GM12878 (cell line): ENCODE results near the gene CMTM4. TPM values are rescaled to one million over a fixed set of nuclear protein-coding genes. Genes with fewer than 3 reads are reported as not detected.

Experiments used
- ATAC-seq: fragments of 200-7000 bp; cut with Tn5 transposase; 3 replicates; pipeline ENCODE4 v1.9.1; 2020; ENCODE audit warnings: mild to moderate bottlenecking, moderate library complexity
- BruUV-seq: library from RNA; stranded (reverse); fragments of 400-500 nt; replicated peaks from 2 replicates; lab custom pipeline; 2021; lab: Mats Ljungman, UMichigan
- CTCF ChIA-PET: fragments of 300-600 bp; sonication (Branson Sonifier 250); formaldehyde crosslinking; extraction: SDS; loops from one replicate; lab custom pipeline; 2021; ENCODE audit warnings: inconsistent platforms; lab: Yijun Ruan, JAX
- POLR2A ChIA-PET: fragments of 350-600 bp; formaldehyde crosslinking; extraction: SDS; loops from one replicate; lab custom pipeline; 2021; ENCODE audit warnings: inconsistent platforms; lab: Charles Lee
- RAD21 ChIA-PET: fragments of 300-600 bp; sonication (Branson Sonifier 250); formaldehyde crosslinking; loops from one replicate; lab custom pipeline; 2023; ENCODE audit warnings: antibody characterized with exemption; ENCODE audit not compliant: unreplicated experiment; lab: Charles Lee
- SMC1A ChIA-PET: fragments of 300-600 bp; sonication (Branson Sonifier 250); formaldehyde crosslinking; loops from one replicate; lab custom pipeline; 2023; ENCODE audit not compliant: unreplicated experiment, uncharacterized antibody; lab: Charles Lee
- DNase-seq: peaks from one replicate; pipeline ENCODE4 v3.0.0-alpha.2; 2011; ENCODE audit warnings: low read depth, low spot score
- FAIRE-seq: peaks from 3 replicates; lab custom pipeline; 2011; peaks lifted over from hg19 to GRCh38; lab: Jason Lieb, UNC
- H2AFZ ChIP-seq: 2 replicates; pipeline ENCODE4 v1.6.0; 2011; ENCODE audit warnings: low read depth, low read length, control low read depth; ENCODE audit not compliant: control insufficient read depth
- H3K27ac ChIP-seq: 2 replicates; pipeline ENCODE4 v1.5.1; 2011; ENCODE audit warnings: control low read depth; ENCODE audit not compliant: control insufficient read depth, insufficient read depth
- H3K27me3 ChIP-seq, 2 experiments: replicated peaks in 1 of 2; 2 replicates each; pipeline versions ENCODE4 v1.6.0 to v1.6.1; 2011; ENCODE audit warnings: low read length in 1 of 2; ENCODE audit not compliant: control insufficient read depth in 2 of 2, insufficient read depth in 2 of 2
- H3K36me3 ChIP-seq, 2 experiments: 2 replicates each; pipeline ENCODE4 v1.5.1; 2011; ENCODE audit warnings: low read length in 1 of 2; ENCODE audit not compliant: control insufficient read depth in 2 of 2, insufficient read depth in 2 of 2
- H3K4me1 ChIP-seq: 2 replicates; pipeline ENCODE4 v1.6.1; 2011; ENCODE audit warnings: mild to moderate bottlenecking, low read length, moderate library complexity, mixed read lengths; ENCODE audit not compliant: control insufficient read depth, insufficient read depth
- H3K4me2 ChIP-seq: 2 replicates; pipeline ENCODE4 v1.6.0; 2011; ENCODE audit warnings: control low read depth; ENCODE audit not compliant: control insufficient read depth, insufficient read depth
- H3K4me3 ChIP-seq: fragments of 200-600 bp; sonication (generic); 2 replicates; pipeline ENCODE4 v1.5.1; 2016
- H3K79me2 ChIP-seq: 2 replicates; pipeline ENCODE4 v1.6.0; 2011; ENCODE audit warnings: low read length; ENCODE audit not compliant: control insufficient read depth, insufficient read depth
- H3K9ac ChIP-seq: 2 replicates; pipeline ENCODE4 v1.8.0; 2011; ENCODE audit warnings: low read length, control low read depth, mixed read lengths; ENCODE audit not compliant: control insufficient read depth, insufficient read depth
- H3K9me3 ChIP-seq: replicated peaks from 3 replicates; pipeline ENCODE4 v1.5.1; 2011; ENCODE audit warnings: mild to moderate bottlenecking, low read length; ENCODE audit not compliant: control insufficient read depth, insufficient read depth
- H4K20me1 ChIP-seq: 2 replicates; pipeline ENCODE4 v1.6.0; 2011; ENCODE audit not compliant: control insufficient read depth, insufficient read depth
- ATF2 ChIP-seq: IDR thresholded peaks from 2 replicates; pipeline ENCODE4 v1.6.1; 2012; ENCODE audit warnings: low read length, inconsistent platforms
- CEBPB ChIP-seq, 2 experiments: fragments of 150-350 bp in 1 of 2; IDR thresholded peaks; 2 replicates each; pipeline ENCODE4 v1.6.1; 2012 to 2014; ENCODE audit warnings: low read depth in 2 of 2, low read length in 2 of 2, borderline replicate concordance in 1 of 2, inconsistent platforms in 1 of 2
- KLF5 ChIP-seq: fragments of 450-650 bp; IDR thresholded peaks from 2 replicates; pipeline ENCODE4 v1.6.1; 2014; ENCODE audit warnings: mild to moderate bottlenecking; ENCODE audit not compliant: partially characterized antibody
- LARP7 ChIP-seq: fragments of 450-650 bp; IDR thresholded peaks from 2 replicates; pipeline ENCODE4 v1.6.1; 2017; ENCODE audit warnings: mild to moderate bottlenecking
- MYB ChIP-seq: fragments of 150-350 bp; IDR thresholded peaks from 2 replicates; pipeline ENCODE4 v1.6.1; 2014; ENCODE audit warnings: mild to moderate bottlenecking, low read depth, low read length, borderline replicate concordance
- NBN ChIP-seq: fragments of 450-650 bp; IDR thresholded peaks from 2 replicates; pipeline ENCODE4 v1.6.1; 2016
- NFXL1 ChIP-seq: fragments of 450-650 bp; IDR thresholded peaks from 2 replicates; pipeline ENCODE4 v1.6.1; 2017; ENCODE audit warnings: antibody characterized with exemption, mild to moderate bottlenecking, borderline replicate concordance
- NR2F1 ChIP-seq: fragments of 450-650 bp; conservative IDR thresholded peaks from 2 replicates; pipeline ENCODE4 v1.6.1; 2017; ENCODE audit warnings: mild to moderate bottlenecking
- NRF1 ChIP-seq: conservative IDR thresholded peaks from 2 replicates; pipeline ENCODE4 v1.6.1; 2011; ENCODE audit warnings: mild to moderate bottlenecking, low read depth, low read length, improper control_type of control experiment
- SMAD1 ChIP-seq: fragments of 450-650 bp; IDR thresholded peaks from 2 replicates; pipeline ENCODE4 v1.6.1; 2018; ENCODE audit warnings: mild to moderate bottlenecking, low read depth; ENCODE audit not compliant: partially characterized antibody
- SMC3 ChIP-seq: IDR thresholded peaks from 2 replicates; pipeline ENCODE4 v1.6.1; 2011; ENCODE audit warnings: low read length, improper control_type of control experiment, borderline replicate concordance
- SPI1 ChIP-seq: IDR thresholded peaks from 2 replicates; pipeline ENCODE4 v1.6.1; 2011; ENCODE audit warnings: low read depth, mild to moderate bottlenecking, low read length, moderate library complexity, borderline replicate concordance; ENCODE audit not compliant: insufficient read depth
- TCF7 ChIP-seq: IDR thresholded peaks from 2 replicates; pipeline ENCODE4 v1.6.1; 2014; ENCODE audit warnings: antibody characterized with exemption, borderline replicate concordance
- ZNF622 ChIP-seq: fragments of 450-650 bp; IDR thresholded peaks from 2 replicates; pipeline ENCODE4 v1.6.1; 2017; ENCODE audit warnings: mild to moderate bottlenecking, inconsistent platforms
- in situ Hi-C: fragments of 300-500 bp; cut with MboI; formaldehyde crosslinking; loops from 9 replicates; pipeline ENCODE4 v1.14.3; 2018; ENCODE audit warnings: mixed read lengths
- intact Hi-C: fragments of 100-400 bp; cut with micrococcal nuclease; formaldehyde crosslinking; loops from one replicate; pipeline ENCODE4 v1.14.2; 2022; ENCODE audit not compliant: unreplicated experiment
- polyA plus RNA-seq, 11 experiments: library from polyadenylated mRNA; depleted of rRNA in 4 of 11; unstranded in 6 of 11; stranded (reverse) in 5 of 11; fragments of >200 nt; fragmentation: Nextera tagmentation in 4 of 11; fragmentation: Illumina TruSeq in 1 of 11; extraction: Ambion mirVana in 4 of 11; extraction: Trizol in 1 of 11; gene quantifications; 1 replicate in 1 of 11; 2 replicates in 10 of 11; pipeline versions ENCODE4 v1.2.1 to v1.2.3, GENCODE V29; 2011 to 2016; ENCODE audit warnings: inconsistent platforms in 2 of 11, missing spikeins in 2 of 11, low read depth in 1 of 11
- total RNA-seq, 4 experiments: library from RNA; depleted of rRNA in 3 of 4; stranded (reverse); fragments of >200 nt in 3 of 4; fragmentation: Illumina TruSeq in 1 of 4; extraction: Trizol in 1 of 4; gene quantifications; 2 replicates each; pipeline versions ENCODE4 v1.2.1 to v1.2.3, GENCODE V29; 2013 to 2021
- TF ChIP-seq, protein P1 (sequence below): IDR thresholded peaks from 2 replicates; pipeline ENCODE4 v1.6.1; 2011; ENCODE audit warnings: low read depth, low read length, improper control_type of control experiment, borderline replicate concordance
- TF ChIP-seq, protein P2 (sequence below): IDR thresholded peaks from 2 replicates; pipeline ENCODE4 v1.6.1; 2012; ENCODE audit warnings: mild to moderate bottlenecking, low read depth, low read length
- TF ChIP-seq, protein P3 (sequence below): fragments of 450-650 bp; IDR thresholded peaks from 2 replicates; pipeline ENCODE4 v1.6.1; 2016; ENCODE audit warnings: mild to moderate bottlenecking, moderate library complexity, borderline replicate concordance

Gene CMTM4
- total and polyA plus RNA-seq, 10 of the 15 experiments (the other 5 are each of a cell fraction or from before 2014, with no cell fraction given) = 0.02 to 0.43 (median 0.15) TPM; not detected in 2

DNA sequence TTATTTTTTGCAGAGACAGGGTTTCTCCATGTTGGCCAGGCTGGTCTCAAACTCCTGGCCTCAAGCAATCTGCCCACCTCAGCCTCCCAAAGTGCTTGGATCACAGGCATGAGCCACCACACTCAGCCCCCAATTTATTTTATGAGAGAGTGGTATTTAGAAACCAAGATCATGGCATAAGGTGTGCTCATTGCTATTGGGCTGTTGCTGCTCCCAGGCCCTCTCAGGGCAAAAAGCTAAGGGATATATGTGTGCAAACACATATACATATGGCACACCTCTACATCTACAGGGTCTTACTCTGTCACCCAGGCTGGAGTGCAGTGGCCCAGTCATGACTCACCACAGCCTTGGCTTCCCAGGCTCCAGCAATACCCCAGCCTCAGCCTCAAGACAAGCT is 15.0 kb upstream of the CMTM4 start:
- Histone ChIP-seq H2AFZ (no peak overlapping the region), H3K27me3 (no peaks in the 10 kb centered on the region), H4K20me1 (no peaks in the 10 kb centered on the region), H3K27ac (no peak overlapping the region), H3K36me3 (no peaks in the 10 kb centered on the region), H3K4me3 (no peak overlapping the region), H3K4me1 (no peaks in the 10 kb centered on the region), H3K79me2 (no peaks in the 10 kb centered on the region), H3K9ac (no peak overlapping the region), H3K9me3 (no peaks in the 10 kb centered on the region; the same call in 2 of the 3 replicates), H3K4me2 (no peak overlapping the region)
- ChIA-PET POLR2A (no interaction called here), RAD21 (no interaction called here), SMC1A (no interaction called here), CTCF (no interaction called here)
- ATAC-seq = no peak
- in situ Hi-C loops (no loop called here), intact Hi-C loops (no loop called here)
- FAIRE-seq = no peak
- no peak for DNase-seq
- BruUV-seq = no TSS peak
- TF ChIP-seq SMC3 (no peak), NR2F1 (no peak), ATF2 (no peak), CEBPB (IDR thresholded peaks at IDR 0.05; ENCODE audit: borderline replicate concordance in 1 of 2, low read depth in 2 of 2, low read length in 2 of 2) (no peak), NRF1 (no peak), NFXL1 (no peak), MYB (no peak), TCF7 (no peak), LARP7 (no peak), NBN (no peak), ZNF622 (no peak), SMAD1 (no peak), SPI1 (no peak), KLF5 (no peak)
- TF ChIP-seq, protein P1, sequence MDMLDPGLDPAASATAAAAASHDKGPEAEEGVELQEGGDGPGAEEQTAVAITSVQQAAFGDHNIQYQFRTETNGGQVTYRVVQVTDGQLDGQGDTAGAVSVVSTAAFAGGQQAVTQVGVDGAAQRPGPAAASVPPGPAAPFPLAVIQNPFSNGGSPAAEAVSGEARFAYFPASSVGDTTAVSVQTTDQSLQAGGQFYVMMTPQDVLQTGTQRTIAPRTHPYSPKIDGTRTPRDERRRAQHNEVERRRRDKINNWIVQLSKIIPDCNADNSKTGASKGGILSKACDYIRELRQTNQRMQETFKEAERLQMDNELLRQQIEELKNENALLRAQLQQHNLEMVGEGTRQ = no peak
- TF ChIP-seq, protein P2, sequence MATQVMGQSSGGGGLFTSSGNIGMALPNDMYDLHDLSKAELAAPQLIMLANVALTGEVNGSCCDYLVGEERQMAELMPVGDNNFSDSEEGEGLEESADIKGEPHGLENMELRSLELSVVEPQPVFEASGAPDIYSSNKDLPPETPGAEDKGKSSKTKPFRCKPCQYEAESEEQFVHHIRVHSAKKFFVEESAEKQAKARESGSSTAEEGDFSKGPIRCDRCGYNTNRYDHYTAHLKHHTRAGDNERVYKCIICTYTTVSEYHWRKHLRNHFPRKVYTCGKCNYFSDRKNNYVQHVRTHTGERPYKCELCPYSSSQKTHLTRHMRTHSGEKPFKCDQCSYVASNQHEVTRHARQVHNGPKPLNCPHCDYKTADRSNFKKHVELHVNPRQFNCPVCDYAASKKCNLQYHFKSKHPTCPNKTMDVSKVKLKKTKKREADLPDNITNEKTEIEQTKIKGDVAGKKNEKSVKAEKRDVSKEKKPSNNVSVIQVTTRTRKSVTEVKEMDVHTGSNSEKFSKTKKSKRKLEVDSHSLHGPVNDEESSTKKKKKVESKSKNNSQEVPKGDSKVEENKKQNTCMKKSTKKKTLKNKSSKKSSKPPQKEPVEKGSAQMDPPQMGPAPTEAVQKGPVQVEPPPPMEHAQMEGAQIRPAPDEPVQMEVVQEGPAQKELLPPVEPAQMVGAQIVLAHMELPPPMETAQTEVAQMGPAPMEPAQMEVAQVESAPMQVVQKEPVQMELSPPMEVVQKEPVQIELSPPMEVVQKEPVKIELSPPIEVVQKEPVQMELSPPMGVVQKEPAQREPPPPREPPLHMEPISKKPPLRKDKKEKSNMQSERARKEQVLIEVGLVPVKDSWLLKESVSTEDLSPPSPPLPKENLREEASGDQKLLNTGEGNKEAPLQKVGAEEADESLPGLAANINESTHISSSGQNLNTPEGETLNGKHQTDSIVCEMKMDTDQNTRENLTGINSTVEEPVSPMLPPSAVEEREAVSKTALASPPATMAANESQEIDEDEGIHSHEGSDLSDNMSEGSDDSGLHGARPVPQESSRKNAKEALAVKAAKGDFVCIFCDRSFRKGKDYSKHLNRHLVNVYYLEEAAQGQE = no peak
- TF ChIP-seq, protein P3, sequence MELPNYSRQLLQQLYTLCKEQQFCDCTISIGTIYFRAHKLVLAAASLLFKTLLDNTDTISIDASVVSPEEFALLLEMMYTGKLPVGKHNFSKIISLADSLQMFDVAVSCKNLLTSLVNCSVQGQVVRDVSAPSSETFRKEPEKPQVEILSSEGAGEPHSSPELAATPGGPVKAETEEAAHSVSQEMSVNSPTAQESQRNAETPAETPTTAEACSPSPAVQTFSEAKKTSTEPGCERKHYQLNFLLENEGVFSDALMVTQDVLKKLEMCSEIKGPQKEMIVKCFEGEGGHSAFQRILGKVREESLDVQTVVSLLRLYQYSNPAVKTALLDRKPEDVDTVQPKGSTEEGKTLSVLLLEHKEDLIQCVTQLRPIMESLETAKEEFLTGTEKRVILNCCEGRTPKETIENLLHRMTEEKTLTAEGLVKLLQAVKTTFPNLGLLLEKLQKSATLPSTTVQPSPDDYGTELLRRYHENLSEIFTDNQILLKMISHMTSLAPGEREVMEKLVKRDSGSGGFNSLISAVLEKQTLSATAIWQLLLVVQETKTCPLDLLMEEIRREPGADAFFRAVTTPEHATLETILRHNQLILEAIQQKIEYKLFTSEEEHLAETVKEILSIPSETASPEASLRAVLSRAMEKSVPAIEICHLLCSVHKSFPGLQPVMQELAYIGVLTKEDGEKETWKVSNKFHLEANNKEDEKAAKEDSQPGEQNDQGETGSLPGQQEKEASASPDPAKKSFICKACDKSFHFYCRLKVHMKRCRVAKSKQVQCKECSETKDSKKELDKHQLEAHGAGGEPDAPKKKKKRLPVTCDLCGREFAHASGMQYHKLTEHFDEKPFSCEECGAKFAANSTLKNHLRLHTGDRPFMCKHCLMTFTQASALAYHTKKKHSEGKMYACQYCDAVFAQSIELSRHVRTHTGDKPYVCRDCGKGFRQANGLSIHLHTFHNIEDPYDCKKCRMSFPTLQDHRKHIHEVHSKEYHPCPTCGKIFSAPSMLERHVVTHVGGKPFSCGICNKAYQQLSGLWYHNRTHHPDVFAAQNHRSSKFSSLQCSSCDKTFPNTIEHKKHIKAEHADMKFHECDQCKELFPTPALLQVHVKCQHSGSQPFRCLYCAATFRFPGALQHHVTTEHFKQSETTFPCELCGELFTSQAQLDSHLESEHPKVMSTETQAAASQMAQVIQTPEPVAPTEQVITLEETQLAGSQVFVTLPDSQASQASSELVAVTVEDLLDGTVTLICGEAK = no peak
